WTC11 (cell line): ENCODE measurements around the gene ABCB11. TPM values are rescaled to one million over a fixed set of nuclear protein-coding genes. Genes with fewer than 3 reads are reported as not detected.

Experiments used
- ATAC-seq: fragments of 200-7000 bp; cut with Tn5 transposase; 2 replicates; pipeline ENCODE4 v1.10.0; 2021; ENCODE audit warnings: mild to moderate bottlenecking, moderate library complexity
- CTCF ChIA-PET: fragments of 300-600 bp; sonication (Branson Sonifier 250); formaldehyde crosslinking; loops from one replicate; lab custom pipeline; 2021; ENCODE audit warnings: antibody characterized with exemption; lab: Charles Lee
- POLR2A ChIA-PET: fragments of 350-600 bp; sonication (Branson Sonifier 250); formaldehyde crosslinking; loops from one replicate; lab custom pipeline; 2021; ENCODE audit warnings: antibody characterized with exemption; lab: Charles Lee
- DNase-seq: peaks from one replicate; pipeline ENCODE4 v3.0.0; 2021; ENCODE audit warnings: low spot score
- H3K27ac Mint-ChIP-seq: 2 replicates; pipeline ENCODE4 v1.8.0; 2021; ENCODE audit warnings: mixed read lengths
- H3K27me3 Mint-ChIP-seq: 2 replicates; pipeline ENCODE4 v1.8.0; 2021; ENCODE audit warnings: low read depth, mild to moderate bottlenecking, moderate library complexity, mixed read lengths
- H3K36me3 Mint-ChIP-seq: 2 replicates; pipeline ENCODE4 v1.8.0; 2021; ENCODE audit warnings: mixed read lengths
- H3K4me1 Mint-ChIP-seq: 2 replicates; pipeline ENCODE4 v1.8.0; 2022; ENCODE audit warnings: mixed read lengths
- H3K4me3 Mint-ChIP-seq: 2 replicates; pipeline ENCODE4 v1.8.0; 2021; ENCODE audit warnings: mild to moderate bottlenecking, moderate library complexity, mixed read lengths
- H3K9me3 Mint-ChIP-seq: 2 replicates; pipeline ENCODE4 v1.8.0; 2021; ENCODE audit warnings: mixed read lengths
- ATF1 ChIP-seq: sonication (generic); formaldehyde crosslinking; IDR thresholded peaks from 2 replicates; pipeline ENCODE4 v1.8.1; 2023; ENCODE audit warnings: mild to moderate bottlenecking, moderate library complexity, missing genetic modification reagents
- ATF3 ChIP-seq: sonication (generic); formaldehyde crosslinking; conservative IDR thresholded peaks from 2 replicates; pipeline ENCODE4 v1.8.1; 2022; ENCODE audit warnings: mild to moderate bottlenecking, missing genetic modification reagents
- CTCF ChIP-seq: fragments of 200-600 bp; IDR thresholded peaks from 2 replicates; pipeline ENCODE4 v1.8.0; 2022; ENCODE audit warnings: antibody characterized with exemption
- ETV6 ChIP-seq: sonication (generic); formaldehyde crosslinking; IDR thresholded peaks from 2 replicates; pipeline ENCODE4 v1.8.1; 2022; ENCODE audit warnings: mild to moderate bottlenecking, missing genetic modification reagents
- SMAD3 ChIP-seq: sonication (generic); formaldehyde crosslinking; IDR thresholded peaks from 2 replicates; pipeline ENCODE4 v1.8.0; 2022; ENCODE audit warnings: missing genetic modification reagents, mild to moderate bottlenecking, borderline replicate concordance
- SP1 ChIP-seq: sonication (generic); formaldehyde crosslinking; conservative IDR thresholded peaks from 2 replicates; pipeline ENCODE4 v1.8.1; 2022; ENCODE audit warnings: missing genetic modification reagents
- ZNF396 ChIP-seq: fragments of 250-450 bp; sonication (Bioruptor Pico); IDR thresholded peaks from 2 replicates; pipeline ENCODE4 v1.8.0; 2021; ENCODE audit warnings: mild to moderate bottlenecking, moderate library complexity, borderline replicate concordance
- ZNF671 ChIP-seq: fragments of 250-450 bp; sonication (Bioruptor Pico); IDR thresholded peaks from 2 replicates; pipeline ENCODE4 v1.8.0; 2021; ENCODE audit warnings: mild to moderate bottlenecking
- total RNA-seq: library from RNA; stranded (reverse); gene quantifications from 3 replicates; pipeline ENCODE4 v1.2.3, GENCODE V29; 2021
- TF ChIP-seq, protein P1 (sequence below): sonication (generic); formaldehyde crosslinking; conservative IDR thresholded peaks from 2 replicates; pipeline ENCODE4 v1.8.1; 2023; ENCODE audit warnings: mild to moderate bottlenecking, low read depth, missing genetic modification reagents, moderate library complexity
- TF ChIP-seq, protein P2 (sequence below): sonication (generic); formaldehyde crosslinking; IDR thresholded peaks from 2 replicates; pipeline ENCODE4 v1.8.1; 2023; ENCODE audit warnings: mild to moderate bottlenecking, missing genetic modification reagents
- TF ChIP-seq, protein P3 (sequence below): fragments of 250-450 bp; sonication (Bioruptor Pico); IDR thresholded peaks from 2 replicates; pipeline ENCODE4 v1.9.0; 2021; ENCODE audit warnings: mild to moderate bottlenecking
- TF ChIP-seq, protein P4 (sequence below): sonication (generic); formaldehyde crosslinking; IDR thresholded peaks from 2 replicates; pipeline ENCODE4 v1.8.1; 2023; ENCODE audit warnings: mild to moderate bottlenecking, moderate library complexity, missing genetic modification reagents

ABCB11 gene
- total RNA-seq, 1 experiment from 2014 or later: 0.77 TPM

DNA sequence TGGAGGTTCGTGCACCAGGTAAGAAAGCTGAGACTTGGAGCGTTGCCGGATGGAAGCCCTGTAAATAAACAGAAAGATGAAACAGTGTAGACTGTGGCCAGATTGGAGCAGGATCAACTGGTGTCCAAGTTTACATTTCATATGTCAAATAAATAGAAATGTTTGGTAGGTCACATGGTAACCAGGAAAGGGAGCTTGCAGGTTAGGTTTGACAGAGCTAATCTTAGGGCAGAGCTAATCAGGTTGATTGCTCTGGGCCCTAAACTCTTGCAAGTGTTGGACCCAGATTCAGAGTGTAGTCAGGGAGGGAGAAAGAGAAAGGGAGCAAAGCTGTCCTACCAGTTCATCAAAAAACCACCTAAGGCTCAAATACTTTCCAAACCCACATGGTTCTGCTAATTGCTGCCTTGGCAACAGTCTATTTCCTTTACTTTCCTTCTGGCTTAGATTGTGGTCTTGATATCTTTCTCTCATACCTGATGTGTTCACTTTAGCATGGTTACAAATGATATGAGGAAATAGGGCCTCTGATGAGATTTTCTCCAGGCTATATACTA is 66.8 kb downstream of the ABCB11 start:
- Mint-ChIP-seq H3K27me3 (no peaks in the 10 kb centered on the region), H3K9me3 (no peaks in the 10 kb centered on the region), H3K4me3 (no peak overlapping the region), H3K4me1 (no peaks in the 10 kb centered on the region; the same call in 1 of the 2 replicates), H3K27ac (no peak overlapping the region), H3K36me3 (no peaks in the 10 kb centered on the region)
- no peak for ATAC-seq
- TF ChIP-seq ZNF396 (CRISPR knock-in tag) (no peak), ZNF671 (CRISPR knock-in tag) (no peak)
- TF ChIP-seq, protein P1, sequence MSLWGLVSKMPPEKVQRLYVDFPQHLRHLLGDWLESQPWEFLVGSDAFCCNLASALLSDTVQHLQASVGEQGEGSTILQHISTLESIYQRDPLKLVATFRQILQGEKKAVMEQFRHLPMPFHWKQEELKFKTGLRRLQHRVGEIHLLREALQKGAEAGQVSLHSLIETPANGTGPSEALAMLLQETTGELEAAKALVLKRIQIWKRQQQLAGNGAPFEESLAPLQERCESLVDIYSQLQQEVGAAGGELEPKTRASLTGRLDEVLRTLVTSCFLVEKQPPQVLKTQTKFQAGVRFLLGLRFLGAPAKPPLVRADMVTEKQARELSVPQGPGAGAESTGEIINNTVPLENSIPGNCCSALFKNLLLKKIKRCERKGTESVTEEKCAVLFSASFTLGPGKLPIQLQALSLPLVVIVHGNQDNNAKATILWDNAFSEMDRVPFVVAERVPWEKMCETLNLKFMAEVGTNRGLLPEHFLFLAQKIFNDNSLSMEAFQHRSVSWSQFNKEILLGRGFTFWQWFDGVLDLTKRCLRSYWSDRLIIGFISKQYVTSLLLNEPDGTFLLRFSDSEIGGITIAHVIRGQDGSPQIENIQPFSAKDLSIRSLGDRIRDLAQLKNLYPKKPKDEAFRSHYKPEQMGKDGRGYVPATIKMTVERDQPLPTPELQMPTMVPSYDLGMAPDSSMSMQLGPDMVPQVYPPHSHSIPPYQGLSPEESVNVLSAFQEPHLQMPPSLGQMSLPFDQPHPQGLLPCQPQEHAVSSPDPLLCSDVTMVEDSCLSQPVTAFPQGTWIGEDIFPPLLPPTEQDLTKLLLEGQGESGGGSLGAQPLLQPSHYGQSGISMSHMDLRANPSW (CRISPR knock-in tag): no peak
- TF ChIP-seq, protein P2, sequence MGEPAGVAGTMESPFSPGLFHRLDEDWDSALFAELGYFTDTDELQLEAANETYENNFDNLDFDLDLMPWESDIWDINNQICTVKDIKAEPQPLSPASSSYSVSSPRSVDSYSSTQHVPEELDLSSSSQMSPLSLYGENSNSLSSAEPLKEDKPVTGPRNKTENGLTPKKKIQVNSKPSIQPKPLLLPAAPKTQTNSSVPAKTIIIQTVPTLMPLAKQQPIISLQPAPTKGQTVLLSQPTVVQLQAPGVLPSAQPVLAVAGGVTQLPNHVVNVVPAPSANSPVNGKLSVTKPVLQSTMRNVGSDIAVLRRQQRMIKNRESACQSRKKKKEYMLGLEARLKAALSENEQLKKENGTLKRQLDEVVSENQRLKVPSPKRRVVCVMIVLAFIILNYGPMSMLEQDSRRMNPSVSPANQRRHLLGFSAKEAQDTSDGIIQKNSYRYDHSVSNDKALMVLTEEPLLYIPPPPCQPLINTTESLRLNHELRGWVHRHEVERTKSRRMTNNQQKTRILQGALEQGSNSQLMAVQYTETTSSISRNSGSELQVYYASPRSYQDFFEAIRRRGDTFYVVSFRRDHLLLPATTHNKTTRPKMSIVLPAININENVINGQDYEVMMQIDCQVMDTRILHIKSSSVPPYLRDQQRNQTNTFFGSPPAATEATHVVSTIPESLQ (CRISPR knock-in tag): no peak
- ChIA-PET POLR2A (no interaction called here), CTCF (interaction anchor here (1.0 to 1.6 kb wide), 5 partner anchors 16 to 257 kb away, joined by 3 to 4 read pairs (median 3); no protein-coding TSS in a partner anchor)
- no peak for DNase-seq

- POLR2A ChIA-PET: no interaction called here
- CTCF ChIA-PET: no interaction called here
- no peak for TF ChIP-seq ETV6 (CRISPR knock-in tag)
- TF ChIP-seq ATF1 (CRISPR knock-in tag): no peak
- TF ChIP-seq SMAD3: no peak
- TF ChIP-seq ATF3 (CRISPR knock-in tag): no peak
- no peak for TF ChIP-seq SP1 (CRISPR knock-in tag)
- TF ChIP-seq, protein P3, sequence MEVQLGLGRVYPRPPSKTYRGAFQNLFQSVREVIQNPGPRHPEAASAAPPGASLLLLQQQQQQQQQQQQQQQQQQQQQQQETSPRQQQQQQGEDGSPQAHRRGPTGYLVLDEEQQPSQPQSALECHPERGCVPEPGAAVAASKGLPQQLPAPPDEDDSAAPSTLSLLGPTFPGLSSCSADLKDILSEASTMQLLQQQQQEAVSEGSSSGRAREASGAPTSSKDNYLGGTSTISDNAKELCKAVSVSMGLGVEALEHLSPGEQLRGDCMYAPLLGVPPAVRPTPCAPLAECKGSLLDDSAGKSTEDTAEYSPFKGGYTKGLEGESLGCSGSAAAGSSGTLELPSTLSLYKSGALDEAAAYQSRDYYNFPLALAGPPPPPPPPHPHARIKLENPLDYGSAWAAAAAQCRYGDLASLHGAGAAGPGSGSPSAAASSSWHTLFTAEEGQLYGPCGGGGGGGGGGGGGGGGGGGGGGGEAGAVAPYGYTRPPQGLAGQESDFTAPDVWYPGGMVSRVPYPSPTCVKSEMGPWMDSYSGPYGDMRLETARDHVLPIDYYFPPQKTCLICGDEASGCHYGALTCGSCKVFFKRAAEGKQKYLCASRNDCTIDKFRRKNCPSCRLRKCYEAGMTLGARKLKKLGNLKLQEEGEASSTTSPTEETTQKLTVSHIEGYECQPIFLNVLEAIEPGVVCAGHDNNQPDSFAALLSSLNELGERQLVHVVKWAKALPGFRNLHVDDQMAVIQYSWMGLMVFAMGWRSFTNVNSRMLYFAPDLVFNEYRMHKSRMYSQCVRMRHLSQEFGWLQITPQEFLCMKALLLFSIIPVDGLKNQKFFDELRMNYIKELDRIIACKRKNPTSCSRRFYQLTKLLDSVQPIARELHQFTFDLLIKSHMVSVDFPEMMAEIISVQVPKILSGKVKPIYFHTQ (CRISPR knock-in tag): no peak
- Mint-ChIP-seq H3K9me3 (no peaks in the 10 kb centered on the region), H3K4me3 (no peak overlapping the region), H3K27ac (no peak overlapping the region), H3K27me3 (no peaks in the 10 kb centered on the region), H3K36me3 (no peaks in the 10 kb centered on the region), H3K4me1 (no peaks in the 10 kb centered on the region; the same call in 1 of the 2 replicates)
- ATAC-seq: no peak
- no peak for DNase-seq
These were observed 68.5 kb downstream of the ABCB11 start for GRCh38 chr2:168962636-168963035.

DNA sequence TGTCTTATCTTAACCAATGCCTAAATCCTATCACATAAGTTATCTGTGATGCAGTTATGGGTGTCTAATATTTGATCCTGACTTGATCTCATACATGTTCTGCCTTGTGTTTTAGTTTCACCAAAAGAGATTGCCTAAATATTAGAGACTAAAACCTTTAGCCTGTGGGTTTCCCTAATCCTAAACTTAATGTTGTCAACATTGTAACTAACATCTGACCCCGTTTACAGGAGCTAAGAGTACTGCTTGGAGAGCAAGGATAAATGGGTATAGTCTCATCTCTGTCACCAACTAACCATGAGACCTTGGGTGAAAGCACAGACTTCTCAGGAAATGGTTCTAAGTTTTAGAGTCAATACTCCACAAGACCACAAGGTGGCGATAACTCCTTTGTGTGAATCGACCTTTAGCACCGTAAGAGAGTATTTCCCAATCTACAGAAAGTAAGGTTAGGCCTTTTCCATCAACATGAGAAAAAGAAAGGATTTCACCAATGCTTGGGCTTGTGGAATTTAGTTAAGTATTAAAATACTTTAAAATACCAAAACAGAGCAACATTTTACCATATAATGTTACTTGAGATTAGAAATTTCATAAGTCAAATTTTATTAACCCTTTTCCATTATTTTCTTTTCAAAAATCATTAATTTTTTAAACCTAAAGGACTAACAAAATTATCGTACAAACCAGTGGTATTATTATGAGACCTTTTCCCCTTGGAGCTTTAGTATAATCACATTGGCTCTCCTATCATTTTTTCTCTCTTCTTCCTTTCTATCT is 69.5 kb downstream of the ABCB11 start:
- no peaks in the 10 kb centered on the region for H3K27me3 Mint-ChIP-seq

More for the DNA sequence above, 69.5 kb downstream of the ABCB11 start:
- DNase-seq (peak; percentile 14), ATAC-seq (peak; percentile 94)
- no peaks in the 10 kb centered on the region for H3K9me3 Mint-ChIP-seq
- no peaks in the 10 kb centered on the region for H3K36me3 Mint-ChIP-seq
- H3K27ac Mint-ChIP-seq: no peak overlapping the region
- ChIA-PET POLR2A (no interaction called here), CTCF (no interaction called here)
- no peaks in the 10 kb centered on the region for H3K4me1 Mint-ChIP-seq
- no peak overlapping the region for H3K4me3 Mint-ChIP-seq
- TF ChIP-seq, protein P4, sequence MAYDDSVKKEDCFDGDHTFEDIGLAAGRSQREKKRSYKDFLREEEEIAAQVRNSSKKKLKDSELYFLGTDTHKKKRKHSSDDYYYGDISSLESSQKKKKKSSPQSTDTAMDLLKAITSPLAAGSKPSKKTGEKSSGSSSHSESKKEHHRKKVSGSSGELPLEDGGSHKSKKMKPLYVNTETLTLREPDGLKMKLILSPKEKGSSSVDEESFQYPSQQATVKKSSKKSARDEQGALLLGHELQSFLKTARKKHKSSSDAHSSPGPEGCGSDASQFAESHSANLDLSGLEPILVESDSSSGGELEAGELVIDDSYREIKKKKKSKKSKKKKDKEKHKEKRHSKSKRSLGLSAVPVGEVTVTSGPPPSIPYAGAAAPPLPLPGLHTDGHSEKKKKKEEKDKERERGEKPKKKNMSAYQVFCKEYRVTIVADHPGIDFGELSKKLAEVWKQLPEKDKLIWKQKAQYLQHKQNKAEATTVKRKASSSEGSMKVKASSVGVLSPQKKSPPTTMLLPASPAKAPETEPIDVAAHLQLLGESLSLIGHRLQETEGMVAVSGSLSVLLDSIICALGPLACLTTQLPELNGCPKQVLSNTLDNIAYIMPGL (CRISPR knock-in tag): no peak
- peak; percentile 78 for TF ChIP-seq CTCF
